Fibroblast of mammary gland (primary cell): ENCODE data around the gene KCNC3.

Experiments
- DNase-seq: peaks from one replicate; pipeline ENCODE4 v3.0.0-alpha.2; 2010; ENCODE audit warnings: low read depth
- H3K4me3 ChIP-seq: 2 replicates; pipeline ENCODE4 v1.5.1; 2011; ENCODE audit warnings: low read depth, mild to moderate bottlenecking, low read length, moderate library complexity; ENCODE audit not compliant: control insufficient read depth
- TF ChIP-seq, protein P1 (sequence below): conservative IDR thresholded peaks from 2 replicates; pipeline ENCODE4 v1.5.1; 2011; ENCODE audit warnings: low read depth, low read length, inconsistent platforms; ENCODE audit not compliant: control insufficient read depth, insufficient read depth

KCNC3 gene

DNA sequence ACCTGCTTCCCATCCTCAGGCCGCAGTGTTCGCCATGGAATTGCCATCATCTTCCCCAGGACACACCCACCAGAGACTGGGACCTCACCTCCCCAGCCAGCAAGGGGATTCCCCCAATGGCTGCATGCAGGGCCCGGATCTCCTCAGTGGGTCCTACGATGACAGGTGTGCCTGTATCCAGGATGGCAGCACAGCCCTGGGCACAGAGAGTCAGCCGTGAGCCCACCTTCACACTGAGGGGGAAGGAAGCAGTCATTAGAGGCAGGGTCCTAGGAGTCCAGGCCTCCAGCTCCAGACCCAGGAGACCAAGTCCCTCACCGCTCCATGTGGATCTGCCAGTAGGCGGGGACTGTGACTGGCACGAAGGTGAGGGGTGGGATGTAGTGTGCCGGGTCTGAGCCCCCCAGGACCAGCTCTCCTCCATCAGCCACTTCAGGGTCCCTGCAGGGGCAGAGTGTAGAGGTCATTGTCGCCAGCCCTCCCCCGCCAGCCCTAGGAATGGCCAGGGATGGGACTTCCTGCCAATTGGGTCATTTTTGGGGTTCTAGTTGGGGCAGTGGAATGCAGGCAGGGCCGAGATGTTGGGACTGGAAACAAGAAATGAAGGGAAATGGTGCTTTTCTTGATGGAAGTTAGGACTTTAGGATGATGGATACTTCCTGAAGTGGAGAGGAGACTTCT, 5.7 kb upstream of the KCNC3 start:
- no peak for DNase-seq
- H3K4me3 ChIP-seq, result no peak overlapping the region
- TF ChIP-seq, protein P1, sequence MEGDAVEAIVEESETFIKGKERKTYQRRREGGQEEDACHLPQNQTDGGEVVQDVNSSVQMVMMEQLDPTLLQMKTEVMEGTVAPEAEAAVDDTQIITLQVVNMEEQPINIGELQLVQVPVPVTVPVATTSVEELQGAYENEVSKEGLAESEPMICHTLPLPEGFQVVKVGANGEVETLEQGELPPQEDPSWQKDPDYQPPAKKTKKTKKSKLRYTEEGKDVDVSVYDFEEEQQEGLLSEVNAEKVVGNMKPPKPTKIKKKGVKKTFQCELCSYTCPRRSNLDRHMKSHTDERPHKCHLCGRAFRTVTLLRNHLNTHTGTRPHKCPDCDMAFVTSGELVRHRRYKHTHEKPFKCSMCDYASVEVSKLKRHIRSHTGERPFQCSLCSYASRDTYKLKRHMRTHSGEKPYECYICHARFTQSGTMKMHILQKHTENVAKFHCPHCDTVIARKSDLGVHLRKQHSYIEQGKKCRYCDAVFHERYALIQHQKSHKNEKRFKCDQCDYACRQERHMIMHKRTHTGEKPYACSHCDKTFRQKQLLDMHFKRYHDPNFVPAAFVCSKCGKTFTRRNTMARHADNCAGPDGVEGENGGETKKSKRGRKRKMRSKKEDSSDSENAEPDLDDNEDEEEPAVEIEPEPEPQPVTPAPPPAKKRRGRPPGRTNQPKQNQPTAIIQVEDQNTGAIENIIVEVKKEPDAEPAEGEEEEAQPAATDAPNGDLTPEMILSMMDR, result no peak

DNA sequence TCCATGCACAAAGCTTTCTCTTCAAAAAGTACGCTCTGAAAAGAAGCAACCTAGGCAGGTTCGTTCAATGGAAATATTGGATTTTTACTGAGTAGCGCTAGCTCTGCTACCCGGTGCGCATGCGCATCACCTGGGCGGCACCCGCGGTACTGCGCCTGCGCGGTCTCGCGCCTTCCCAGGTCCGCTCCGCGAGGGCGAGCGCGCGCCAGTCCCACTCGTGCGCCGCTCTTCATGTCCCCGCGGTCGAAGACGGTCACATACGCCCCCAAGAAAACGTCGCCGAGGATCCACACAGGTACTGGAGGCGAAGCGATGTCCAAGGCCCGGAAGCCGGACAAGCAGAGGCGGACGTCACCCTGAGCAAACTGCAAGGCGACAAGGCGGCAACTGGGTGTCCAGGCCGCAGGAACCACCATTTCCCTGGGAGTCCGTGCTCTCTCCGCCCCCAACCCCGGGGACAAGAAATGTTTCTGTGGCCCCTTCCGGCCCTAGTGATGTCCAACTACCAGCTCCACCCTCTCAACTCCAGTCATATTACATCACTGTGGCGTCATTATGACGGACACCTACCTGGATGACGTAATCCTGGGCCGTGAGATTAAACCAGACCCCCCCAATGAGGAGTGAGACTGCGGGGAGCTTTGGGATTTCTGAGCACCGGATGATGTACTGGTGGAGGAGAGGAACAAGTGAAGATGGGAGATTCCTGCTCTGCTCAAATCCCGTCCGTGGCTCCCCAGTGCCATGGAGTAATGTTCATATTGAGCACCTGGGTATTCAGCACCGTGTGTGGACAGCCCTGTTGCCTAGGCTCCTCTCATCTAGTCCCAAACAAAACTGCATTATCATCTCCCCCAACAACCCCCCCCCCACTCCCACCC, 4.8 kb upstream of the KCNC3 start:
- peak overlapping the region; percentile 52 for H3K4me3 ChIP-seq
- DNase-seq, result no peak
- TF ChIP-seq, protein P1, result no peak

GRCh38 chr19:50333235-50333736, 4.1 kb upstream of the KCNC3 start:
- peak overlapping the region; percentile 52 for H3K4me3 ChIP-seq
- DNase-seq, result peak; percentile 84
- TF ChIP-seq, protein P1, result no peak

DNA sequence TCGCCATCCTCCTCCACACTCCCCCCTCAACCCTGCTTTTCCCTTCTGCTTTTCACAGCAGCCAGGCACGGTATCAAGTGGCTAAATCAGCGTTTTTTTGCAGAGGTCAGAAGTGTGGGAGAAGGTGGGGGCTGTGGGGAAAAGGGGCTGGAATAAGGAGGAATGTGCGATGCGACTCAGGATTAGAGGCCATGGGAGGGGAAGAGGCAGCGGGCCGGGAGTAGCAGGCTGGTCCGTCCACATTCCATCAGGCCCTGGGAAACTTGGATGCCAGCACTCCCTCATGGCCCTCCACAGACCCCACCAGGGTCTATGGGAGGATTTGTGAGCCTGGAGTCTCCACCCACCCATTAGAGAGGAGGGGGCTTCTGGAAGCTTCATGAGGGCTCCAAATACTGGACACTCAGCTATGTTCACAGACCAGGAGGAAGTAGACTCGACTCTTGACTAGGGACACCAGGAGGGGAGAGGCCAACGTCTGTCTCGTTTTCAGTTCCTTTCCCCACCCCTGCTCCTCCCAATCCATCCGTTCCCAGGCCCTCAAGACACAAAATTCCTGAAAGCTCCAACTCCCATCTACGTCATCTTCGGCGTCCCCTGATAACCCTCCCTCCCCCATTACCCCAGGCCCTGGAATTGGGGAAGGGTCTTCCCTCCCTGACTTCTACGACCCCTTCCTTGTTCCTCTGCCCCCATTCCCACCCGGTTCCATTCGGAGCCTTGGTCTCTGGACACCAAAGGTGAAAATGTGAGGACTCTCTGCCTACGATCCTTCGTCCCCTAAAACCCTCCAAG, 3.3 kb upstream of the KCNC3 start:
- TF ChIP-seq, protein P1, result no peak
- no peak overlapping the region for H3K4me3 ChIP-seq
- no peak for DNase-seq

DNA sequence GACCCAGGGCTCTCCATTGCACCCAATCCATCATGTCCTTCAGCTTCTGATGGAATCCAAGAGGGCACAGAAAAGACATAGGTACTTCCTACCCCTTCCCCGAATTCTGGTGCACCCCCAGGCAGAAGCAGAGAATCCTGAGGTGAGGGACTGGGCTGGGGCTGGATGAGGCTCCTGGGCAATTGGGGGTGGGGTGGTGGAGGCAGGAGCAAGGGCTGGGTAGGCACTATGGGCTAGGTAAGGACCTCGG, 2.7 kb upstream of the KCNC3 start:
- no peak overlapping the region for H3K4me3 ChIP-seq
- TF ChIP-seq, protein P1, result no peak
- DNase-seq, result no peak

- no peak for DNase-seq
- H3K4me3 ChIP-seq, result no peak overlapping the region
- TF ChIP-seq, protein P1, result no peak
Observed at GRCh38 chr19:50331221-50331993, 2.2 kb upstream of the KCNC3 start.
